NAMALWA (cell line): ENCODE data around the gene DZANK1.
"Not testable (repeated sequence)": the region's sequence is repeated elsewhere in the genome, so short reads cannot be mapped to it uniquely, and the experiment has no call there.

Experiments
- DNase-seq: peaks from one replicate; pipeline ENCODE4 v3.0.0-alpha.2; 2015; ENCODE audit warnings: low spot score

Gene DZANK1

GRCh38 chr20:18436847-18437246 lies 30.0 kb downstream of the DZANK1 start:
- peak; percentile 11 for DNase-seq

- DNase-seq = no peak
Measured at GRCh38 chr20:18431206-18431605, 35.6 kb downstream of the DZANK1 start.

DNA sequence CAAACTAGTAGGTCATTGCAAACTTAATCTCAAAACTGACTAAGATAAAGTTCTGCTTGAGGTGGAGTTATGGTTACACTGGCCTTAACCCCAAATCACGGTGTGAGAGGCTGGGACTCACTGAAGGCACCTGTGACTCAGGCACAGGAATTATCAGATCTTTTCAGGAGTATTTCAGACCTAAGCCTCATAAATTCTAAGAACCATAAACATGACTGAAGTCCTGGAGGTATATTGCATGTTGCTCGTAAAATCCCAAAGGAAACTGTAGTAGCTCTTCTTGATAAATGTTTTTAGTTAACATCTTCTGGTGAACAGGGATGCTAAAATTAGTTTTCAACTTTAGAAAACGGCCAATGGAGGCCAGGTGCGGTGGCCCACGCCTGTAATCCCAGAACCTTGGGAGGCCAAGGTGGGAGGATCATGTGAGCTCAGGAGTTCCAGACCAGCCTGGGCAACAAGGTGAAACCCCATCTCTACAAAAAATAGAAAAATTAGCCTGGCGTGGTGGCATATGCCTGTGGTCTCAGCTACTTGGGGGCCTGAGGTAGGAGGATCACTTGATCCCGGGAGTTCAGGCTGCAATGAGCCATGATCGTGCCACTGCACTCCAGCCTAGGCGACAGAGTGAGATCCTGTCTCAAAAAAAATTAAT lies 36.5 kb downstream of the DZANK1 start:
- DNase-seq = no peak

DNA sequence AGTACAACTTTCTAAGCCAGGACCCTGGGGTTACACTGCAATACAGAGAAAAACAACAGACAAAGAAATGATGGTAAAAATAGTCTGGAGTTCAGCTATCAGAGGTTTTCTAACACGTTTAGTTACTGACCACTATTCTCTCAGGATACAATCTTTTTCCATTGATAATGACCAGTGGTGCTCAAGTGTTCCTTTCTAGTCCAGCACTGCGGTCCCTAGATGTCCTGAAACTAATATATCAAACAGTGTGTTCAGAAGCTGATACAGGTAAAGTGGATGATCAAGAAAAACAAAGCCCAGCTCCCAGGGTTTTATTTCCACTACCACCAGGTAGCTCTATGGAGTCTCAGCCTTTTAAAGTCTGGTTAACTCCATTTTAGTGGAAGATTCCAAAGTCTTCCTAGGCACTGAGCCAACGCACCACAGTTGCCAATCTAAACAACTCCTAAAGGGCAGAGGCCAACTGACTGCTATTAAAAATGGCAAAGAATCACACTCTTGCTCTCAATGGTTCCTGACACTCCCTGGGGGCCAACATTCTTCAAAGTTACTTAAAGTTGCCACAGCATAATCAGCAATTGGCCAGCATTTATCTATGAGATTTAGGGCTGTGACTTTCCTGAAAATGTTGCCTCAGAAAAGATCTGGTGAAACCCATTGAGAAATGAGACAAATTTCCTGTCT lies 38.2 kb downstream of the DZANK1 start:
- DNase-seq = no peak

DNA sequence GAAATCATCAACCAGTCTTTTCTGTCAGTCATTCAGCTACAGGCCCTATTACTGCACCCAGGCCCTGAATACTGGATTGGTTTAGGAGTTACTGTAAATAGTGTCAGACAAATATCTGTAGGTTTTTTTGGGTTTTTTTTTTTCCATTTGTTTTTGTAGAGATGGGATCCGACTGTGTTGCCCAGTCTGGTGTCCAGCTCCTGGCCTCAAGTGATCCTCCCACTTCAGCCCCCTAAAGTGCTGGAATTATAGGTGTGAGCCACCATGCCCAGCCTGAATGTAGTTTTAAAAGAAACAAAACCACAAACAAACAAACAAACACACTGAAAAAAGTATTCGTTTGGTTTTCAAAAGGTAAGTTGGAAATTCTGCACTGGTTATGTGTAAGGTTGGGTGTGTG lies 39.6 kb downstream of the DZANK1 start:
- no peak for DNase-seq

- no peak for DNase-seq
Measured at GRCh38 chr20:18421608-18422007, 45.2 kb downstream of the DZANK1 start.

DNA sequence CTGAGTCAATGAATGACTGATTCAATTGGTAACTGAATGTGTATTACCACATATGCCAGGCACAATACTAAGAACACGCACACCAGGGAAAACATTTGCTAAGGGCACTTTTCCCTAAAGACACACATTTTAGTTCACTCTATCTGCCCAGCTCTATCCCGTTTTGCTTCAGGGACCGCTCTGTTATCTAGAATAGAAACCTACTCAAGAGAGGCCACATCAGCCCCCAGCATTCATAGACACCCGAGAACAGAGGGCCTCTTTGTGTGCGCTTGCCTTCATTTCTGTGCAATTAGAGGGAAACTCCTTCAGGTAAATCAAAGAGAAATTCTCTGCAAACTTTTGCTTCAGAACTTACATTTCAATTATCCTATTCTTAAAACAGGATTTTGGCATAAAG lies 50.3 kb downstream of the DZANK1 start:
- no peak for DNase-seq

- DNase-seq = no peak
Measured at GRCh38 chr20:18414140-18414539, 52.7 kb downstream of the DZANK1 start.

DNA sequence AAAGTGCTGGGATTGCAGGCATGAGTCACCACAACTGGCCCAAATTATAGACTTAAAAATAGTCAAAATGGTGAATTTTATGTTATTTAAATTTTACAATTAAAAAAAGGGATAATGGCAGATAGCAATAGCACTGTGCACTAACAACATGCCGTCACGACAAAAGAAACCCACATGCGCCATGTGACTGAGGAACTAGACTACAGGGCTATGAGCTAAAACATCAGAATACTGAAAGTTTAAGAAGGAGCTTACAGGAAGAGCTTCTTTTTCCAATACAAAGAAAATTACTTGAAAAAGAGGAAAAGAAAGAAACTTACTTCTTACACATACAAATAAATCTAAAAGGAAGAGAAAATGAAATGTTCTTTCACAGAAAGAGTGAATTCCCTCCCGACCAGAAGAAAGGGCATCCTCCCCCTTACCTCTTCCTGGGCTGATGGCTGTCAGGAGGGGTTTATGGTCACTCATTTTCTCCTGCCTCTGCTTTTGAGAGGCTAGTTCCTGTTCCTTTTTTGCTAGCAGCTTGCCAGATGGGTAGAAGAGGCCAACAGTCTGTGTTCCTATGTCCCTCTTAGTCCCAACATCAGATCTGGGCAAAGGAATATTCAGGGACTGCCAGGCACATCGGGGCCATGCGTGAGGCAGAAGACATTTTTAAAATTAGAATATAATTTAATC lies 54.5 kb downstream of the DZANK1 start:
- DNase-seq = peak; percentile 47

GRCh38 chr20:18405826-18406225 lies 61.0 kb downstream of the DZANK1 start:
- DNase-seq = no peak

DNA sequence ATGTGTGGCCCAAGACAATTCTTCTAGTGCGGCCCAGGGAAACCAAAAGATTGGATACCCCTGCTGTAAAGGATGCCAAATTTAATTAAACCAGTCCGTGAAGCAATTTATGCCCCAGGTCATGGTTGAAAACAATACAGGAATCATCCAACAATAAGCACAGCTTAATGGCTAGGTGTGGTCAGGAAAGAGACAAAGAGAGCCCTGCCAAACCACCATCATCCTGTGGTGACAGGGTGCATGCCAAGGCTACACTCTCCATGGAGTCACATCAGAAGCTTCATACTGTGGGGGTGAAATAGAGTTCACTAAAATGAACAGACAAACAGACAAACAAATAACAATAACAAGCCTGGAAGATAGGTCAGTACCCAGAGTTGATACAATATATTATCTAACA lies 62.7 kb downstream of the DZANK1 start:
- no peak for DNase-seq

- DNase-seq = no peak
Measured at GRCh38 chr20:18403269-18403668, 63.6 kb downstream of the DZANK1 start.

- no peak for DNase-seq
Measured at GRCh38 chr20:18401305-18401704, 65.5 kb downstream of the DZANK1 start.

- DNase-seq = no peak
Measured at GRCh38 chr20:18400460-18400859, 66.4 kb downstream of the DZANK1 start.

DNA sequence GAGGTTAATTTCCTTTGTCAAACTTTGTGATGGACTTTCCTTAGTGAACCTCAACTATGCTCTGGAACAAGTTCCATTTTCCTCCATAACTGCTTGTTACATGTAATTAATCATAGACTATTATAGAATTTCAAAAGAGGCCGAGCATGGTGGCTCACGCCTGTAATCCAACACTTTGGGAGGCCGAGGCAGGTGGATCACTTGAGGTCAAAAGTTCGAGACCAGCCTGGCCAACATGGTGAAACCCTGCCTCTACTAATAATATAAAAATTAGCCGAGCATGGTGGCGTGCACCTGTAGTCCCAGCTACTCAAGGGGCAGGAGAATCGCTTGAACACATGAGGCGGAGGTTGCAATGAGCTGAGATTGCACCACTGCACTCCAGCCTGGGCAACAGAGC lies 68.1 kb downstream of the DZANK1 start:
- not testable (repeated sequence) for DNase-seq

GRCh38 chr20:18397030-18397429 lies 69.8 kb downstream of the DZANK1 start:
- DNase-seq = no peak

DNA sequence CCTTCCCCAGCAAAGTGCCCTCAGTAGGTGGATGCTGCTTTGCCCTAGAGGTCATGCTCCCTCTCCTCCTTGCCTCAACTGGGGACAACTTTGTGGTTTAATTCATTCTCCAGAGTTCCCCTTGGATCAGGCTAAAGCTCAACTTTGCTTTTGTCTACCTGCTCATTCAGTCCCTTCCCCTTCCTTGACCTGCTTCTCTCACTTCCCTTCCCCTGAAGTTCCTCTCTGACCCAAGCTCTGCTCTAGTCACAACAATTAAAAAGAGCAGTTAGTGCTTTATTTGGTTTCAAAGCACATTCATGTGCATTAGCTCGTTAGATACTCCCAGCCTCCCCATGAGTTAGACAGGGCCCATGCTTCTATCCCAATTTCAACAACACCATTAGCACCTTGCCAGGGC lies 71.3 kb downstream of the DZANK1 start:
- no peak for DNase-seq

GRCh38 chr20:18394363-18394762 lies 72.5 kb downstream of the DZANK1 start:
- no peak for DNase-seq

DNA sequence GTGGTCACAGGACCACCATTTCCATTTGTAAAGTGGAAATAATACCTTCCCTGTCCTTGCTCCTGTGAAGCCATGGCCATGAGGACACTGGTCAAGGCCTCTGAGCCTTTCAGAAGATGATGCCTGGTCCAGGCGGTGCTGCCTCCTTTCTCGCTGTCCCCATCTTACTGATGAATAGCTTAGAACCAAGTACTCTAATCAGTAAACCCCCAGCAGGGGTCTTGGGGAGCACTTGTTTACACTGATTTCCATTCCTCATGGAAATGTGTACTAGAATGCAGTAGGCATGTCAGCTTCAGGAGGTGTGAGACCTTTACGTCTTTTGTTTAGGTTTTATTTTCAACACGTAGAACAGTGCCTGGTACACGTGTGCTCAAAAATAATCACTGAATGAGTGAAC lies 75.1 kb downstream of the DZANK1 start:
- no peak for DNase-seq

DNA sequence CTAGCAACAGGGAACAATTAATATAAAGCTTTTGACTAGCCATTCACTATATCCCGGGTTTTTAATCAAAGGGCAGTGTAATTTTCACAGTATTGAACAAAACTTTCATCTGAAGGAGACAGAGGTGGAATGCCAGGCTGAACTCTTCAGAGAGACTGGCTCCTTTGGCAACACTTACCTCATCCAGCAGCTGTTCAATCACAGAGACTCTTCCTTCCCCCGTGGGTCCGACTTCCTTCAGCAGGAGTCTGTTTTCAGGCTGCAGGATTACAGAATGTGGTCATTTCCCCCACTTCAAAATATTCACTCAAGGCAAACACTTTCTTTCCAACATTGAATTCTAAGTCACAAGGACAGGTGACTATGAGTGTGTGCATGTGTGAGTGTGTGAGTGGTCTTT lies 76.6 kb downstream of the DZANK1 start:
- DNase-seq = no peak

- no peak for DNase-seq
Measured at GRCh38 chr20:18388860-18389259, 78.0 kb downstream of the DZANK1 start.

DNA sequence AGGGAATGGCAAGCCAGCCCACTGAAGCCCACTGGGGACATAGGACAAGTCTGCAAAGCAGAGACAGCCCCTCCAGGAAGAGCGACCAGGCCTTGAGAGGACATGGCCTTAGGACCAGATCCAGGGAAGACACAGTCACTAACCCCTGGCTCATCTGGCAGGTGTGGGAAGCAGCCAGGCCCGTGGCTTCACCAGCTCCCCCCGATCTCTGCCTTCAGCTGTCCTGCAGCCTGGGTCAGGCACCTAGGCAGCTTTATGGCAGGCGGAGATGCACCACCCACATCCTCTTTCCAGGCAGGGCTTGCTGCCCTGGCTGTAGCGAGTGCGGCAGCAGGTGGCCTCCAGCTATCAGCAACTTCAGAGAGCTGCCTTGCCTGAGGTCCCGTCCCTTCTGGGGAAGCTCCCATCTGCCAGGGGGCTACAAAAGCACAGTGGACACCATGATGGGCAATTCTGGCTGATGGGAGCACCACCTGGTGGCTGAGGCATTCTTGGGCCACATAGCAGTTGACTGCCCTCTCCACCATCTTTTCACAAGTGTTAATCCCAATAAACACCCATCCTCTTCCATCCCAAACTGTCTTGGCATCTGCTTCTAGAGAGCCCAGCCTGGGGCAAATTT lies 85.8 kb downstream of the DZANK1 start:
- DNase-seq = no peak

- no peak for DNase-seq
Measured at GRCh38 chr20:18377896-18378481, 88.8 kb downstream of the DZANK1 start.
